COLO668 (cell line): ENCODE data around the gene ARHGAP45.

Source experiments
- DNase-seq: peaks from one replicate; lab custom pipeline; 2025; ENCODE audit not compliant: unreplicated experiment; lab: John Stamatoyannopoulos, UW

The ARHGAP45 gene

GRCh38 chr19:1084024-1084868, 17.3 kb downstream of the ARHGAP45 start:
- peak; percentile 79 for DNase-seq

GRCh38 chr19:1085053-1085658, 18.2 kb downstream of the ARHGAP45 start:
- no peak for DNase-seq

GRCh38 chr19:1085676-1086442, 18.9 kb downstream of the ARHGAP45 start:
- DNase-seq, result no peak

GRCh38 chr19:1086613-1087012, 19.6 kb downstream of the ARHGAP45 start:
- no peak for DNase-seq

GRCh38 chr19:1087813-1088415, 20.9 kb downstream of the ARHGAP45 start:
- DNase-seq, result no peak

GRCh38 chr19:1088416-1089010, 21.5 kb downstream of the ARHGAP45 start:
- no peak for DNase-seq

GRCh38 chr19:1089126-1089771, 22.3 kb downstream of the ARHGAP45 start:
- no peak for DNase-seq

- no peak for DNase-seq
Measured at GRCh38 chr19:1089891-1090290, 22.9 kb downstream of the ARHGAP45 start.

- DNase-seq, result no peak
Measured at GRCh38 chr19:1090731-1091543, 24.0 kb downstream of the ARHGAP45 start.

GRCh38 chr19:1091544-1092175, 24.7 kb downstream of the ARHGAP45 start:
- DNase-seq, result no peak

- DNase-seq, result no peak
Measured at GRCh38 chr19:1093330-1093729, 26.4 kb downstream of the ARHGAP45 start.

GRCh38 chr19:1093811-1094553, 27.0 kb downstream of the ARHGAP45 start:
- no peak for DNase-seq

- no peak for DNase-seq
Measured at GRCh38 chr19:1094655-1094977, 27.6 kb downstream of the ARHGAP45 start.

GRCh38 chr19:1094978-1095701, 28.2 kb downstream of the ARHGAP45 start, which contains the start of gene POLR2E:
POLR2E (minus strand) TSS chr19:1095375; CDS start chr19:1095315, 60 bp downstream.
- peak; percentile 96 for DNase-seq

GRCh38 chr19:1097810-1098176, 30.8 kb downstream of the ARHGAP45 start:
- peak; percentile 39 for DNase-seq

- peak; percentile 43 for DNase-seq
Measured at GRCh38 chr19:1098177-1099051, 31.4 kb downstream of the ARHGAP45 start.

- no peak for DNase-seq
Measured at GRCh38 chr19:1101337-1101698, 34.4 kb downstream of the ARHGAP45 start.
